ENCODE measurements around the gene ANKMY1. TPM values are rescaled to one million over a fixed set of nuclear protein-coding genes. Genes with fewer than 3 reads are reported as not detected.

The ANKMY1 gene
- total and polyA plus RNA-seq, 2 of the 13 experiments (the other 11 are each of a cell fraction or from before 2014, with no cell fraction given) = 11.7 to 18.8 TPM

GRCh38 chr2:240586198-240586918 is 28.6 kb upstream of the ANKMY1 start, which contains the start of gene CAPN10 (continued):
- TF ChIP-seq KIAA2018 (CRISPR knock-in tag; IDR thresholded peaks at IDR 0.05; ENCODE audit: borderline replicate concordance) = no peak
- TF ChIP-seq ZNF616 (CRISPR knock-in tag; IDR thresholded peaks at IDR 0.05; ENCODE audit: low read depth) = 0 out of 2 replicates have a peak, but pooled peaks have one; percentile 17
- TF ChIP-seq REPIN1 (CRISPR knock-in tag; IDR thresholded peaks at IDR 0.05; ENCODE audit: borderline replicate concordance, low read depth) = peak; percentile 71; the same call in 1 of the 2 replicates
- TF ChIP-seq KDM2A (CRISPR knock-in tag; IDR thresholded peaks at IDR 0.05; ENCODE audit: borderline replicate concordance, low read depth) = peak; percentile 89
- no peak for TF ChIP-seq CEBPZ (IDR thresholded peaks at IDR 0.05; ENCODE audit: low read length)
- TF ChIP-seq ZFP36L1 (CRISPR knock-in tag; IDR thresholded peaks at IDR 0.05) = no peak
- peak; percentile 91 for TF ChIP-seq MAX (IDR thresholded peaks at IDR 0.05)
- TF ChIP-seq SNAPC5 (CRISPR knock-in tag; IDR thresholded peaks at IDR 0.05; ENCODE audit: borderline replicate concordance) = 0 out of 2 replicates have a peak, but pooled peaks have one; percentile 61
- TF ChIP-seq AFF4 (CRISPR knock-in tag; IDR thresholded peaks at IDR 0.05) = no peak
- peak; percentile 46; the same call in 1 of the 2 replicates for TF ChIP-seq ATF1 (CRISPR knock-in tag; IDR thresholded peaks at IDR 0.05)
- TF ChIP-seq SYNCRIP (IDR thresholded peaks at IDR 0.05; ENCODE audit: insufficient read depth, low read depth, low read length) = no peak

Measured in HepG2 (cell line).